Hindlimb muscle (tissue), 1 donor: ENCODE data around the gene EXOC3. TPM values are rescaled to one million over a fixed set of nuclear protein-coding genes. Genes with fewer than 3 reads are reported as not detected.
"Not testable (repeated sequence)": the region's sequence is repeated elsewhere in the genome, so short reads cannot be mapped to it uniquely, and the experiment has no call there.

ENCODE experiments used
- DNase-seq: peaks from one replicate; pipeline ENCODE4 v3.0.0-alpha.2; 2013
- polyA plus RNA-seq: library from polyadenylated mRNA; unstranded; fragments of 120-200 nt; gene quantifications from one replicate; pipeline ENCODE4 v1.2.1, GENCODE V29; 2013; ENCODE audit not compliant: insufficient read length

EXOC3 gene
- polyA plus RNA-seq, 1 donor = 42.1 TPM

DNA sequence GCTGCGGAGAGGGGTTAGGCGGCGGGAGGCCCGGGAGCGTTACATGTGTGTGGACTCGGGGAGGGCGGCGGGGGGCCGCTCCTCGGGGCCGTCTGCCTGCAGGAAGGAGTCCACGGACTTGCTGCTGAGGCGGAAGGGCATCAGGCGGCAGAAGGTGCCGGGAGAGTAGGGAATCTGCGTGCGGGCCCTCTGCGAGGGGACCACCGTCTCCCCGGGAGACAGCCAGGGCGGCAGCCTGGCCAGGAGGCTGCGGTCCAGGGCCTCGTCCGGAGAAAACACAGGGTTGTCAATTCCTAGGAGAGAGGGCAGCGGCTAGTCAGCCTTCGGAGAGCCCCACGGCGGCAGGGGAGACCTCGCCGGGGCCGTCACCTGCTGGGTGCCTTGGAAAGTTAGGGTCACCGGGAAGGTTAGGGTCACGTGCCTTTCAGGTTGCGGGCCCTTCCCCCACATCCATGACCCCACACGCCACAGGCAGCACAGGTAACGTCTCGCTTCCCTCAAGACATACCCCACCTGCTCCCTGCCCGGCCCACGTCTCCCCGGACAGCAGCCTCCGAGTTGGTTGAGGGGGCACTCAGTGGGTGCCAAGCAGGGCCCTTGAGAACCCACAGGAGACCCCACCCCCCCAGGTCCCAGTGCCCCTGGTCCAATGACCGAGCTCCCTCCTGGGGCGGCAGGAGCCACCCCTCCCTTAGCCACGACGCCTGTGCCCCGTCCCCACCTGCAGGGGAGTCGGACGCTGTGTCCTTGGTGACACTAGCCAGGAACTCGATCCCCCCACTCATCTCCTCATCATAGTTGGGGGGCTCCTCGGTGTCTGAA is 32.1 kb downstream of the EXOC3 start:
- no peak for DNase-seq

DNA sequence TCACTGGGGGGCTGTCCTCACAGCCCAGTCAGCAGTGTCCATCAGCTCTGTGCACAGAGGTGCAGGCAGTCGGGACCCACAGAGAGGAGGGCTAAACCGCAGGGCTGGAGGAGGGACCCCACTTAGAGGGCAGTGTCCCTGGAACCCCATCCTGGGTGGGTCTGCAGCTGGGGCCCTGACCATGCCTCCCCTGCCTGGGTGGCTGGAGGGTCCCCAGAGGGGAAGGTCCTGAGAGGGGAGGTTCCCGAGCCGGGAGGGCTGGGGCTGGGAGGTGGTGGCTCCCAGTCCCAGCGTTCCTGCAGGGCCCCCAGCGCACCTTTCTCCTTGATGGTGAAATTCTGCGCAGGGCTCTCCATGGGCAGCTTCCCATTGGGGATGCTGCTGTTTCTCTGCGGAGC is 32.7 kb downstream of the EXOC3 start:
- no peak for DNase-seq

DNA sequence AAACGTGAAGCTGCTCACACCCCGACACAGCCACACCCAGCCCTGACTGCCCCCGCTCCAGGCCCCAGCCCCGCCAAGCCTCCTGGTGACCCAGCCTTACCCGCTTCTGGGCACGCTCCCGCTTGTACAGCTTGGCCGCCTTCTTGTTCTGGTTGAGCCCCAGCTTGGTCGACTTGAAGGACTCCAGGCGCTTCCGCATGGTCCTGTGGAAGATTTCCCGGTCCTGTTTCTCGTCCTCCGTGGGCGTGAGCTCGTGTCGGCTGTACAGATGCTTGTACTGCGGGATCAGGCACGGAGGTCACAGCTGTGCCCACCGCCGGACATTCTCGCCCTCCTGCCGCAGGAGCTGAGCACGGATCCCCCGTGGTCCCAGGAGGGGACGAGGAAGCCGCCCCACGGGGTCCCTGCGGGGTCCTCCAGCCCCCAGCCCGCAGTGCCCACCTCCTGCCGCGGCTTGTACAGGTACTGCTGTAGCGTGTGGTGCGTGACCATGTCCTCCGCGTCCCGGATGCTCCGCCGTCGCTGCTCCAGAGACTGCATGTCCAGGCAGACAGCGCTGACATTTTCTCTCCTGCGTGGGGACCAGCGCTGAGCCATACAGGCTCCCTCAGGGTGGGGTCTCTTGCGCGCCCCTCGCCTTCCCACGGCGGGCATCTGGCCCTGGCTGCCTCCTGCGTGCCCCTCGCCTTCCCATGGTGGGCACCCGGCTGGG is 33.3 kb downstream of the EXOC3 start:
- no peak for DNase-seq

DNA sequence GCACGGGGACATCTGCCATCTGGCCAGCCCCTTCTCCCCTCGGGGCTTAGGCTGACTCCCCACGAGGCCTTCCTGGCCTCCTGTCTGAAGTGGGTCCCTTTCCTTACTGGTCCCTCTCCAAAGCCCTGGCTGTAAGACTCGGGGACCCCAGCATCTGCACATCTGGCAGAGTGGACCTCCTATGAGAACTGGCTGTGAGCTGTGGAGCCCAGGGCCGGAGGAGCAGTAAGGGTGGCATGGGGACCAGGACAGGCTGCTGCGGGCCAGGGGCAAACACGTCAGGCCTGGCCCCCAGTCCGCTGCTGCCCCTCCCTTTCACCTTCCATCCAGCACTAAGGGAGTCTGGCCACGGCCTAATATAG is 33.8 kb downstream of the EXOC3 start:
- DNase-seq = no peak

DNA sequence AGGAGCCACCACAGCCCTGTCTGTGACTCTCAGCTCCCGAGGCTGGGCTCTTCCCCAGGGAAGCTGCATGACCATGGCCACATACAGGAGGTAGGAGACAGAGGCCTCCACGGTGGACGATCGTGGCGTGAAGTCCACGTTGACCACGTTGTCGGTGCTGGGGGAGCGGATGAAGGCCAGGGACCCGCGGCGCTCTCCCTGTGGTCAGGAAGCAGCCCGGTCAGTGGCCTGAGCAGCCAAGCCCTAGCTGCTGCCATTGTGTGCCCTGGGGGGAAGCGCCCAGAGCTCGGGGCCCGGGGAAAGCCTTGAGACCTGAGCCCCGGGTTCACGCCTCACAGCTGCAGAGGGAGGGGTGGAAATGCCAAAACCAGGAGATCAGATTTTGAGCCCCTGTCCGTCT is 34.3 kb downstream of the EXOC3 start:
- DNase-seq = no peak

DNA sequence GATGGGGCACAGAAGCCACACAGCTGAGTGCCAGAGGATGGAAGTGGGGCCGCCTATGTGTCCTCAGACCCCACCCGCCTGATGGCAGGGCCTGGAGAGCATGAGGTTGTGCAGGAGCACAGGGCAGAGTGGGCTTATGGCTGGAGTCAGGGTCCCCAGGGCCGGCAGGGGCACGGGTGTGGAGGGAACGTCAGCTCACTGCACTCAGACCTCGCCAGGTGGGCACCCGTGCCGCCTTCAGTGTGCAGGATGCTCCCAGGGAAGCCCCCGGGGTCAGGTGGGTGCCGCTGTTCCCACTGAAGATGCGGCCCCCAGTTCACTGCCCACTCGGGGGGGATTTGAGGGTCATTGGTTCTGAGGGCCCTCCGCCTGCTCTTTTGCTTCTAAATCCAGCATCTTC is 34.9 kb downstream of the EXOC3 start:
- no peak for DNase-seq

DNA sequence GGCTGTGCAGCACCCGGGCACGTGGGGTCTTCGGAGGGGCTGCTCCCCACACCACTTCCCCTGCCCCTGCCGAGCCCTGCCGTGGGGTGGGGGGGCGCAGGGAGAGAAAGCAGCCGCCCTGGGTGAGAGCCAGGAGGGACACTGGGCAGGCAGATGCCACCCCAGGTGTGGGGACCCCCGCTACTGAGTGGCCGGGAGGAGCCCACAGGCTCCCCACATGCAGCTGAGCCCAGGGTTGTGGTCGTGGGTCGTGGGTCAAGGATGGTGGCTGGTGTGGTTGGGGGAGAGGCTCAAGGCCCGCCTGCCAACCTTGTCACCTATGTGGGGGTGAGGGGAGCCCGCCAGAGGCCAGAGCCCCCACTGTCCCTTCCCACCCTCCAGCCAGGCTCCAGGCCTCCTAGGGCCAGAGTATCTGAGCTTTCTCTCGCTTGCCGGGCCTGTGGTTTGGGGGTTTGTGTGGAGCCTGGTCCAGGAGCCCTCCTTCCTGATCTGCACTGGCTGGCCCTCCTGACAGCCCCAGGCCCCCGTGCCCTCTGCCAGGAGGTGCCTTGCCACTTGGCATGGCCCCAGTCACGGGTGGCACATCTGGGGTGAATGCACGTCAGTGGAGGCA is 35.5 kb downstream of the EXOC3 start:
- no peak for DNase-seq

DNA sequence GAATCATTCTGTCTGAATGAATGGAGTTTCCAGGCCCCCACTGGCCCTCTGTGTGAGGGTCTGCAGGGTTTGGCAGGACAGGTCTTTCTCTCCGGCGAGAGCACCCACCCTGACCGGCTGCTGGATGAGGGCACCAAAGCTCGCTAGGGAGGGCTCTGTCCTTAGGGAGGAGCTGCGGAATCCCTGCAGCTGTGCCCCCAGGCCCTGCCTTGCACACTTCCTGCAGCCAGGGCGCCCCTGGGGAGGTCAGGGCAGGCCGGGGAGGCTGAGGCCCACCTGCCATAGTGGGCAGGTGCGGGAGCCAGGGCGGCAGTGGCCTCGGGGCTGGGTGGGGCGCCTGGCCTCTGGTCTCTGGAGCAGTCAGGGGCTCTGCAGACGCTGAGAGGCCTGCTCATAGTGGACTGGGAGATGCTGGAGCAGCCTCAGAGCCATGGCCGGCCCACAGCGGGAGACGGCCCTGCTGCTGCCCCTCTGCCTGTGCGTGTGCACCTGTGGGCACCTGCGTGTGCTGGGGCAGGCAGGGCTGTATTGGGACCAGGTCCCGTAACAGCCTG is 36.1 kb downstream of the EXOC3 start:
- DNase-seq = no peak

DNA sequence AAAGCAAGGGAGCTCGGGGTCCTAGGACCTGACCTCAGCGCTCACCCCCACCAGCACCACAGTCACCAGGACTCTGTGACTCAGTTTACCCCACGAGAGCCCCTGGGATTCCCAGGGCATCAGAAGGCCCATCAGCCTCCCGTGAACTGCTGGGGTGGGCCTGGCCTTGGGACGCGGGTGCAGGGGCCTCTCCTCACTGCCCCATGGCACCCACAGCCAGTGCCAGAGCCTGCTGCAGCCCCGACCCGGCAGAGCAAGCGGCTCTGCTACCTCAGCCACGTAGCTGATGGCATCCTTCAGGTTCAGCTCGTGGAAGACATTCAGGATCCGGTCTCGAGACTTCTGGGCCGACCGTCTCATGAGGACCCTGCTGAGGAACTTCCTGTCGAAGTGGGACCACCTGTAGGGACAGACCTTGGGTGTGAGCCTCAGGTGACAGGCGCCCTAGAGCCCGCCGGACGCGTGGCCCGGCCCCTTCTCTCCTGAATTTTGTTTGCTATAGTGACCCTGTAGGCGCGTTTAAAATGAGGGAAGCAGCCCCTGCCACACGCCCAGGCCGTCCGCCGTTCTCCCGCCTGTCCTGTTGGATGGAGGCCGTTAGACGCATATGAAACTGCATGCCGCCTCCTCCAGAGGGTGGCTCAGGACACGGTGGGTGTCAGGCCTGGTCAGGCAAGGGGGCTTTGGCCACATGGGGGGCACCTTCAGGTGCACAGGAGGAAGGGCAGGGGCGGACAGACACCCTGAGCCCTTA is 36.8 kb downstream of the EXOC3 start:
- no peak for DNase-seq

DNA sequence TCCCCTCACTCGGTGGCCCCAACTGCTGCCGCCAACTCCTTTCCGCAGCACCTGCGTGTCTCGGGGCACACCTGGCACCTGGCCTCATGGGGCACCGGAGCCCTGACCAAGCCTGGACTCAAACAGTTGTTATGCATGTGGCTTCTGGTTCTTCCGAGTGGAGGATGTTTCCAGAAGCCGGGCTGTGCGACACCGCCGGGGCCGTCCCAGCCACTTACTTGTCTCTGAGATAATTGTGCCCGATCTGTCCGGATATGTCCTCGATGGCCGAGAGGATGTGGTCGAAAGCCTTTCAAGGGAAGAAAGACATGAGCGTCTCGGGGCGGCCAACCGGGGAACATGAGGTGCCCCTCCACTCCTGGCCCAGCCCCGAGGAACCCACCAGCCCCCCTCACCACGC is 38.4 kb downstream of the EXOC3 start:
- no peak for DNase-seq

DNA sequence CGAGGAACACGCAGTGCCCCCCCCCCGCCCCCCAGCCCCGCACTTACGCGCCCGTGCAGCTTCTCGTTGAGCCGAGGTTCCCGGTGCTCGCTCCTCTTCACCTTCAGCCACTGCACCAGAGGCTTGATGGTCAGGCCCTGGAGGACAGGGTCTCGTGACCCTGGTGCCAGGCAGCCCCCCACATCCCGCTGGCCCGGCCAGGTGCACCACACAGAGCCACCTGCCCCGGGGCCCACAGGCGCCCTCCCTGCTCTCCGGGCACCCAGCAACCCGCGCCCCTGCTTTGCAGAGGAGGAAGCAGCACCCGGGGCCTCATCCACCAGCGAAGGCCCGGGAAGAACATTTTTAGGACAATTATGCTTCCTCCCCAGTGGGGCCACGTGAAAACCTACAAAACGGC is 39.0 kb downstream of the EXOC3 start:
- no peak for DNase-seq

DNA sequence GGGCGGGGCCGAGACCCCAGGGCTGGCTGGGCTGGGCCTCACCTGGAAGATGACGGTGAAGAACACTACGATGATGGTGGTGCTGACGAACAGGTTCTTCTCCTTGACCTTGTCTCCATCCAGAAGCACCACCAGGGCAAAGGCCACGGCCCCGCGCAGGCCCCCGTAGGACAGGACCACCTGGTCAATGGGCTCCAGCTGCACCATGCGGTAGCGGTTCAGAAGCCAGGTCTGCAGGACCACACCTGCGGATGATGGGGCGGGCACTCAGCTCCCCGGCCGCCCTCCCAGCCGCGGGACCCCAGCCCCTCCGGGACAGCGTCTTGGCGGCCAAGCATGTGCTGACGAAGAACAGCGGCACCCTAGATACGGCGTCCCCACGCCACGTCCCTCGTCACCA is 39.5 kb downstream of the EXOC3 start:
- DNase-seq = no peak

DNA sequence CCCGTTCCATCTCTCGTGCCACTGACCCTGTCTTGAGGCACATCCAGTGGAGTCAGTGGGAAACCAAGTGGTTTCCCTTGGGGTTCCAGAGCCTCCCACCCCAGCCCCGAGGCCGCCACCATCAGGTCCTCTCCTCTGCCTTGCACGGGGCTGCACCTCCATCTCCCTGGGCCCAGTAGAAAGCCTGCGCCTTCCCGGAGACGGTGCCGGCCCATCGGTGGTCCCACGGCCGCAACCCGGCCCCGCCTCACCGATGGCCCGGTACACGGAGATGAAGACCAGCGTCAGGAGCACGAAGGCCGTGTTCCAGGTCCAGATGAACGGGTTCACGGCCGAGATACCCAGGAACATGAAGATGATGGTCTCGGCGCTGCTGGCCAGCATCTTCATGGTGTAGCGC is 40.0 kb downstream of the EXOC3 start:
- no peak for DNase-seq

DNA sequence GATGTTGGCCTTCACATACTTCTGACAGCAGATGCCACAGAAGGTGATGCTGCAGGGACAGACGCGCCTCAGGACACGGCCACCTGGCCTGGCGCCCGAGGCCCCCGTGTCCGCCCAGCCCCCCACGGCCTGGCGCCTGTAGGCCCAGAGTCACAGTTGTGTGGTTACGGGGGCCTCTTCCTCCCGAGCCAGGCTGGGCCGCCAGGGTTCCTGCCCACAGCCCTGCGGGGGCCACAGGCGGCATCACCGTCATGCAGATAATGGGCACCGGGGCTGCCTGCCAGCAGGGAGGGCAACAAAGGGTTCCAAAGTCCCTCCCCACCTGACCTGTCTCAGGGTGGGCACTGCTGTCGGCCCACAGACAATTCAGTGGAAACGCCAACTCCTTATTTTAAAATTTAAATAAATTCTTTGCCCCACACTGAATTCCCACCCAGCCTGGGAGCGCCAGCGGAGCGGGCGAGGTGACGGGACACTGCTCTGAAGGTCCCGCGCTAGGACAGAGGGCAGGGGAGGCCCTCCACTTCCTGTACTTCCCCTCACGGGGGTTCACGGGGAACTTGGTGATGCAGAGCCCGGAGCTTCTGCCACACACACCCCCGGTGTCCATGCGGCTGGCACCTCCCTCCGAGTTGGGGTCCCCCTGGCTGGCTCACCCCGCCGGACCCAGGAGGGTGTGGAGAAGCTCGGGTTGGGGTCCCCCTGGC is 40.6 kb downstream of the EXOC3 start:
- no peak for DNase-seq

DNA sequence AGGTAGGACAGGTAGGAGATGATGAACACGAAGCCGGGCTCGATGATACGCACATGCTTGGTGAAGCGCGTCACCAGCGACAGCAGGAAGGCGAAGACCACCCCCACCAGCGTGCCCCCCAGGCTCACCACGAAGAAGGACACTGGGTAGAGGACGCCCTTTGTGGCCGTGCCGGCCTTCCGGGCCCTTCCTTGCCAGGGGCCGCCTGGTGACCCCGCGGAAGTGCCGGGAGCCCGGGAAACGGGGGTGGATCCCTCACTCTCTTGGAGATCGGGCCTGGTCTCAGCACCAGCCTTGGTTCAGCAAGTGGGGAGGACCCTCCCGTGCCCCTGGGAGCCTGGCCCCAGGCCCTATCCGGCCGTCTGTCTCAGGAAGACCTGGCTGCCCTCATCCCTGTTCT is 41.6 kb downstream of the EXOC3 start:
- DNase-seq = no peak

DNA sequence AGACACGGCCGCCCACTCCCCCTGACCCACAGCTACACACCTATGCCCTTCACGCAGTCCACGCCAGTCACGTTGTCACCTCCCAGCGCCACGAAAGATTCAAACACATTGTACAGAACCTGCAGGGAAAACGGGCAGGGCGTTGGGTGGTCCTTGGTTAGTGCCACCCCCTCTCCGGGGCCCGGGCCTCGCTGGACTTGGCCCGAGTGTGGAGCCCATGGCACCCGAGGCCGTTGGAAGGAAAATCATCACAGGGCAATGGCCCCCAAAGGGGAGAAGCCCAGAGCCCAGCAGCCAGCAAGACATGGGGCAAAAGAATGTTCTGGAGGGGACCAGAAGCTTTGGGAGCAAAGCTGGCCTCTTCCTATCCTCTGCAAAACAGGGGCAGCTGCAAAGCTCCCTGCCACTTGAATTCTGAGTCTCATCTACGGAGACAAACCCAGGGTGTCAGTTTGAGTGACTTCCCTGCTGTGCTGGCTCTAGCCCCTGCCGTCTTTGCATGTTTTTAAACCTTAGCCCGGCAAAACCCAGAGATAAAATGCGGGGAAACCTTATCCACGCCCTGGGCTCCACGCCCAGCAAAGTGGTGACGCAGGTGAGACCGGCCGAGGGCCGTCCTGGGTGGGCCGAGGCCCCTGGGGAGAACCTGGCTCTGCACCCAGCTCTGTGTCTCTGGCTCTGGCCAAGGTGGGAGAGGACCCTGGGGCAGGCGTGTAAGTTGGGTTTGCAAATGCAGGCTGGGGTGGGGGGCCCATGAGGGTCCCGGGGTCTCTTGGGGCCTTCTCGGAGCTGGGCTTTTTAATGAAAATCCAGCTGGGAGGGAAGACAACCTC is 42.4 kb downstream of the EXOC3 start:
- DNase-seq = no peak

DNA sequence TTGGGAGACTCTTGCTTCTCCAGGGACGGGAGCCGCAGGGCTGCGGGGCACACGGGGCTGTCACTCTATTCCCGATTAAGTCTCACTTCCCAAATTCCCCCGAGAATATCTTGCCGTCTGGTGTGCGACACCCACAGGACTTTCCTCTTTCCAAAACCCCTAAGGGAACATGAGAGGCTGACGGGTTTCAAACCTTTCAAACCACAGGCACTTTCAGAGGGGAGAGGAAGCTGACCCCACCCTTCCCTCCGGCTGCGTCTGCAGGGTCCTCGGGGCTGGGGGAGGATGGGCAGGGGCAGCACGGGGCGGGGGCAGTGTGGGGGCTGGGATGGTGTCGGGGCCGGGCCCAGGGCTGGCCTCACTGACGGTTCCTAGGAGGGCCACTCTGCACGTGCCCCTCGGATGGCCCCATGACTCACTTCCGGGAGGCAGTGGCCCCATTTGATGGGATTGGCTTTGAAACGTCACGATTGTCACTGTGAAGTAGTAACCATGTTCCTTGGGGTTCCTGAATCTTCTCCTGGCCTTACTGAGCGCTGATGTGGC is 43.0 kb downstream of the EXOC3 start:
- DNase-seq = no peak

DNA sequence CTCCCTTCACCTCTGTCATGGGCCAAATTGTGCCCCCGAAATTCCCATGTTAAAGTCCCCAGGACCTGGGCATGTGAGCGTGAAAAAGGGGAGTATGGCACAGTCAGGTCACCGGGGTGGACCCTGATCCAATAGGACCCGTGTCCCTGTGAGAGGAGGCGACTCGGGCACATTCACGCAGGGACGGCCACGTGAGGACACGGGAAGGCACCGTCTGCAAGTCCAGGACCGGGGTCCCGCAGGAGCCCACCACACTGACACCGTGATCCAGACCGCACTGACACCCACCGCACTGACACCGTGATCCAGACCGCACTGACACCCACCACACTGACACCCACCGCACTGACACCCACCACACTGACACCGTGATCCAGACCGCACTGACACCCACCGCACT is 43.6 kb downstream of the EXOC3 start:
- DNase-seq = not testable (repeated sequence)

DNA sequence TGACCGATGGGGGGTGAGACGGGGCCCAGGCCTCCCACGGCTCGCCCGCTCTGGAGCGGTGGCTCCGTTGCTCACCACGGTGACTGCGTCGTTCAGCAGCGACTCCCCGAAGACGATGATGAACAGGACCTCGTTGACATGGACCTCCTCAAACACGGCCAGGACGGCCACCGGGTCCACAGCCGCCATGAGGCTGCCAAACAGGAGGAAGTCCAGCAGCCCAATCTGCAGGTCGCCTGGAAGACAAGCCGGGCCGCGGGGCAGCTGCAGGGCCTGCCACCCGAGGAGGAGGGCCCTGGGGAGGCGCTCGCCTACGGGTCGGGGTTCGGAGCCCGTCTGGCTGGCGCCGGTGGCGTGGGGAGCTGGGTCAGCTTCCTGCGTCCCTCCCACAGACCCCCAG is 45.3 kb downstream of the EXOC3 start:
- no peak for DNase-seq

DNA sequence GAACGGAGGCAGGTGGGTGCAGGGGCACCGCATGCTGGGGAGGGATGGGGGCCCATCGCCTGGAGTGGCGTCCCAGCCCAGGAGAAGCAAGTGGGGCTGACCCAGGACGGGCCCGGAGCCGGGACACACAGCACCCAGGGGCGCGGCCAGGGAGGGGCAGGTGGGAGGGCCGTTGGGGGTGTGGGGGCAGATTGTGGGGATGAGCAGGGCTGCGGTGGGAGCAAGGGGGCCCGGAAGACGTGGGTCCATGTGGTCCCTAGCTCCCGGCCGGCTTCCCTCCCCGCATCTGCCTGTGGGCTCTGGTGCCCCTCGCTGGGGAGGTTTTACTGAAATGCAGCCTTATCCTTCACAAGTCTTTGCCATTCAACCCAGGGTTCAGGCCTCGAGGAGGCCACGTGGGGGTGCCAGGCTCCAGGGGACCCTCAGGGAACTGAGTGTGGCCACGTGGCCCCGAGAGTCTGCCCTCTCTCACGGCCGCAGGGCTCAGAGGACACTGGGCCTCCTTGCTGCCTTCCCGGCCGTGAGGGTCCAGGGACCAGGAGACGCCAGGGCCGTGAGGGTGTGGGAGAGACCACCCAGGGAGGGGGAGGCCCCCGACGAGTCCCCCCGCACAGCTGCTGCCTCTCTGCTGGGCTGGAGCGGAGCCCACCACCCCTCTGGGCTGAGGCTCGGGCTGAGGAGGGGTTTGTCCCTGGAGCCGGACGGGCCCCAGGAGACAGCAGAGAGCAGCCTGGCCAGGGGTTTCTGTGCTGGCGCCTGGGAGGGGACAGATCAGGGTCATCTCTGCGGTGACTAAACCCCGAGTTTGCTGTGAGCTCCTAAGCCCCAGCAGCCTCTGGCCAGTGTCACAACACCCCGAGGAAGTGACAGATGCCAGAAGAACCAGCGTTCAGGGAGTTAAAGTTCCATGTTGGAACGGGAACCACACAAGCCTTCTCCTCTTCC is 46.0 kb downstream of the EXOC3 start:
- no peak for DNase-seq
